IMR-90 (cell line): ENCODE data around the gene THPO. TPM values are rescaled to one million over a fixed set of nuclear protein-coding genes. Genes with fewer than 3 reads are reported as not detected.

Experiments
- ATAC-seq: fragments of 200-7000 bp; cut with Tn5 transposase; 2 replicates; pipeline ENCODE4 v1.9.1; 2020; ENCODE audit warnings: low read depth, mild to moderate bottlenecking, moderate library complexity
- BruUV-seq: library from RNA; stranded (reverse); fragments of 400-500 nt; replicated peaks from 2 replicates; lab custom pipeline; 2021; lab: Mats Ljungman, UMichigan
- CTCF ChIA-PET: fragments of 300-600 bp; formaldehyde crosslinking; extraction: SDS; loops from one replicate; lab custom pipeline; 2021; ENCODE audit warnings: antibody characterized with exemption; lab: Yijun Ruan, JAX
- POLR2A ChIA-PET: fragments of 300-600 bp; sonication (Branson Sonifier 250); formaldehyde crosslinking; loops from one replicate; lab custom pipeline; 2022; ENCODE audit warnings: antibody characterized with exemption; ENCODE audit not compliant: unreplicated experiment; lab: Charles Lee
- DNase-seq: peaks from one replicate; pipeline ENCODE4 v3.0.0; 2013
- H2AFZ ChIP-seq: replicated peaks from 2 replicates; pipeline ENCODE3; 2013; ENCODE audit warnings: low read length, mild to moderate bottlenecking; ENCODE audit not compliant: poor library complexity
- H2AK5ac ChIP-seq: 2 replicates; pipeline ENCODE4 v1.6.1; 2013; ENCODE audit warnings: low read depth, low read length, inconsistent platforms
- H2AK9ac ChIP-seq: replicated peaks from 2 replicates; pipeline ENCODE3; 2013; ENCODE audit warnings: mild to moderate bottlenecking, low read depth, low read length, moderate library complexity; ENCODE audit not compliant: poor library complexity
- H2BK120ac ChIP-seq: 2 replicates; pipeline ENCODE4 v1.6.1; 2013; ENCODE audit warnings: low read depth, low read length, inconsistent platforms
- H2BK15ac ChIP-seq: 3 replicates; pipeline ENCODE4 v1.6.1; 2013; ENCODE audit warnings: low read depth, low read length, inconsistent platforms
- H2BK20ac ChIP-seq: 2 replicates; pipeline ENCODE4 v1.6.1; 2013; ENCODE audit warnings: low read depth, mild to moderate bottlenecking, inconsistent platforms, low read length, moderate library complexity
- H2BK5ac ChIP-seq: 2 replicates; pipeline ENCODE4 v1.6.1; 2013; ENCODE audit warnings: mild to moderate bottlenecking, low read depth, low read length, inconsistent platforms; ENCODE audit not compliant: poor library complexity, severe bottlenecking
- H3K14ac ChIP-seq: replicated peaks from 2 replicates; pipeline ENCODE4 v1.6.1; 2013; ENCODE audit warnings: low read depth, low read length, inconsistent platforms
- H3K18ac ChIP-seq: 2 replicates; pipeline ENCODE4 v1.6.1; 2013; ENCODE audit warnings: low read depth, low read length, control low read depth
- H3K23ac ChIP-seq: 2 replicates; pipeline ENCODE4 v1.6.1; 2013; ENCODE audit warnings: low read depth, low read length, inconsistent platforms
- H3K27ac ChIP-seq: 2 replicates; pipeline ENCODE4 v1.5.1; 2013; ENCODE audit warnings: mild to moderate bottlenecking, control low read depth, low read length; ENCODE audit not compliant: insufficient read depth
- H3K27me3 ChIP-seq: 2 replicates; pipeline ENCODE4 v1.6.1; 2013; ENCODE audit warnings: low read length; ENCODE audit not compliant: control insufficient read depth, insufficient read depth
- H3K36me3 ChIP-seq: 2 replicates; pipeline ENCODE4 v1.6.1; 2013; ENCODE audit warnings: low read length, mixed read lengths; ENCODE audit not compliant: control insufficient read depth, insufficient read depth
- H3K4ac ChIP-seq: 2 replicates; pipeline ENCODE4 v1.6.1; 2013; ENCODE audit warnings: low read depth, low read length, inconsistent platforms
- H3K4me1 ChIP-seq: 2 replicates; pipeline ENCODE4 v1.6.1; 2013; ENCODE audit warnings: low read length, mixed read lengths; ENCODE audit not compliant: control insufficient read depth, insufficient read depth
- H3K4me2 ChIP-seq: 2 replicates; pipeline ENCODE4 v1.6.1; 2013; ENCODE audit warnings: low read depth, mild to moderate bottlenecking, control low read depth, low read length, moderate library complexity
- H3K4me3 ChIP-seq: 2 replicates; pipeline ENCODE4 v1.5.1; 2013; ENCODE audit warnings: low read depth, mild to moderate bottlenecking, control low read depth, low read length, moderate library complexity; ENCODE audit not compliant: insufficient read depth
- H3K56ac ChIP-seq: 2 replicates; pipeline ENCODE4 v1.6.1; 2013; ENCODE audit warnings: low read length, inconsistent platforms; ENCODE audit not compliant: insufficient read depth; ENCODE audit errors: extremely low read depth
- H3K79me1 ChIP-seq, 2 experiments: 2 replicates each; pipeline ENCODE4 v1.6.1; 2013; ENCODE audit warnings: low read length in 2 of 2, inconsistent platforms in 1 of 2, low read depth in 1 of 2
- H3K9ac ChIP-seq: 2 replicates; pipeline ENCODE4 v1.6.1; 2013; ENCODE audit warnings: low read depth, low read length, control low read depth
- H3K9me1 ChIP-seq: 2 replicates; pipeline ENCODE4 v1.6.1; 2013; ENCODE audit warnings: low read length, inconsistent platforms; ENCODE audit not compliant: insufficient read depth
- H3K9me3 ChIP-seq: 2 replicates; pipeline ENCODE4 v1.6.1; 2013; ENCODE audit warnings: low read length; ENCODE audit not compliant: control insufficient read depth, insufficient read depth
- H4K20me1 ChIP-seq: 2 replicates; pipeline ENCODE4 v1.6.1; 2013; ENCODE audit warnings: low read length, inconsistent platforms; ENCODE audit not compliant: insufficient read depth
- H4K5ac ChIP-seq: 2 replicates; pipeline ENCODE4 v1.6.1; 2013; ENCODE audit warnings: mild to moderate bottlenecking, low read depth, low read length, control low read depth
- H4K8ac ChIP-seq, 2 experiments: 2 replicates each; pipeline ENCODE4 v1.6.1; 2013; ENCODE audit warnings: low read depth in 2 of 2, low read length in 2 of 2, control low read depth in 1 of 2, inconsistent platforms in 1 of 2
- H4K91ac ChIP-seq: 2 replicates; pipeline ENCODE4 v1.6.1; 2013; ENCODE audit warnings: low read depth, low read length, inconsistent platforms; ENCODE audit not compliant: insufficient read depth
- BHLHE40 ChIP-seq: fragments of 150-350 bp; IDR thresholded peaks from 2 replicates; pipeline ENCODE4 v1.6.1; 2016; ENCODE audit warnings: mild to moderate bottlenecking, low read depth, low read length
- CEBPB ChIP-seq: IDR thresholded peaks from 2 replicates; pipeline ENCODE4 v1.6.1; 2012; ENCODE audit warnings: low read depth, low read length, improper control_type of control experiment
- CHD1 ChIP-seq: IDR thresholded peaks from 2 replicates; pipeline ENCODE4 v1.6.1; 2012; ENCODE audit warnings: low read depth, low read length, improper control_type of control experiment
- FOS ChIP-seq: fragments of 150-350 bp; IDR thresholded peaks from 2 replicates; pipeline ENCODE4 v1.6.1; 2016; ENCODE audit warnings: low read depth, low read length
- MAFK ChIP-seq: IDR thresholded peaks from 2 replicates; pipeline ENCODE4 v1.6.1; 2012; ENCODE audit warnings: low read depth, low read length, improper control_type of control experiment
- MAZ ChIP-seq: IDR thresholded peaks from 2 replicates; pipeline ENCODE4 v1.6.1; 2012; ENCODE audit warnings: low read depth, mild to moderate bottlenecking, low read length, improper control_type of control experiment, moderate library complexity, borderline replicate concordance
- MXI1 ChIP-seq: IDR thresholded peaks from 2 replicates; pipeline ENCODE4 v1.6.1; 2012; ENCODE audit warnings: low read depth, mild to moderate bottlenecking, low read length, moderate library complexity, borderline replicate concordance
- NFE2L2 ChIP-seq: fragments of 150-350 bp; IDR thresholded peaks from 2 replicates; pipeline ENCODE4 v1.6.1; 2016; ENCODE audit warnings: low read depth, mild to moderate bottlenecking, low read length
- POLR2A ChIP-seq: IDR thresholded peaks from 2 replicates; pipeline ENCODE4 v1.6.1; 2012; ENCODE audit warnings: mild to moderate bottlenecking, low read depth, low read length
- RAD21 ChIP-seq: IDR thresholded peaks from 2 replicates; pipeline ENCODE4 v1.6.1; 2012; ENCODE audit warnings: low read length, improper control_type of control experiment
- RCOR1 ChIP-seq: IDR thresholded peaks from 2 replicates; pipeline ENCODE4 v1.6.1; 2012; ENCODE audit warnings: mild to moderate bottlenecking, low read length, improper control_type of control experiment; ENCODE audit not compliant: insufficient replicate concordance
- RFX5 ChIP-seq: IDR thresholded peaks from 2 replicates; pipeline ENCODE4 v1.8.0; 2012; ENCODE audit warnings: low read depth, mild to moderate bottlenecking, low read length, moderate library complexity
- SMC3 ChIP-seq: fragments of 150-350 bp; IDR thresholded peaks from 2 replicates; pipeline ENCODE4 v1.6.1; 2016; ENCODE audit warnings: low read depth, mild to moderate bottlenecking, antibody characterized with exemption, low read length, moderate library complexity
- WGBS, 2 experiments: methylation state at CpG; one replicate each; pipeline versions ENCODE4 v1.1.5 to v1.1.7; 2013; ENCODE audit warnings: missing lambda C conversion rate in 2 of 2; ENCODE audit not compliant: insufficient read length in 1 of 2; ENCODE audit errors: extremely low coverage in 2 of 2; 5-methylcytosine and 5-hydroxymethylcytosine counted together
- dilution Hi-C: fragments of 300-500 bp; cut with HindIII; formaldehyde crosslinking; loops from one replicate; pipeline ENCODE4 v1.14.3; 2018; ENCODE audit warnings: low sequenced_read_pairs; ENCODE audit not compliant: unreplicated experiment
- in situ Hi-C: fragments of 300-500 bp; cut with MboI; formaldehyde crosslinking; loops from 3 replicates; pipeline ENCODE4 v1.14.3; 2019; ENCODE audit warnings: low sequenced_read_pairs, inconsistent platforms, mixed read lengths
- intact Hi-C: fragments of 100-400 bp; cut with micrococcal nuclease; formaldehyde crosslinking; loops from 2 replicates; pipeline ENCODE4 v1.10.0; 2022
- polyA plus RNA-seq, 3 experiments: library from polyadenylated mRNA; depleted of rRNA; stranded (reverse); fragments of >200 nt; gene quantifications; 2 replicates each; pipeline ENCODE4 v1.2.3, GENCODE V29; 2012; ENCODE audit warnings: low replicate concordance in 1 of 3
- total RNA-seq: library from RNA; depleted of rRNA; stranded (reverse); fragments of >200 nt; gene quantifications from 2 replicates; pipeline ENCODE4 v1.2.3, GENCODE V29; 2012
- TF ChIP-seq, protein P1 (sequence below): fragments of 150-350 bp; IDR thresholded peaks from 2 replicates; pipeline ENCODE4 v1.6.1; 2017; ENCODE audit warnings: mild to moderate bottlenecking, antibody characterized with exemption, low read length, low read depth
- TF ChIP-seq, protein P2 (sequence below): conservative IDR thresholded peaks from 2 replicates; pipeline ENCODE4 v1.5.1; 2012; ENCODE audit warnings: mild to moderate bottlenecking, low read depth, low read length, improper control_type of control experiment
- TF ChIP-seq, protein P3 (sequence below): fragments of 150-350 bp; IDR thresholded peaks from 2 replicates; pipeline ENCODE4 v1.6.1; 2016; ENCODE audit warnings: low read depth, mild to moderate bottlenecking, low read length, moderate library complexity, borderline replicate concordance

THPO gene
- total and polyA plus RNA-seq, 2 of the 4 experiments (the other 2 are of a cell fraction), result not detected

DNA sequence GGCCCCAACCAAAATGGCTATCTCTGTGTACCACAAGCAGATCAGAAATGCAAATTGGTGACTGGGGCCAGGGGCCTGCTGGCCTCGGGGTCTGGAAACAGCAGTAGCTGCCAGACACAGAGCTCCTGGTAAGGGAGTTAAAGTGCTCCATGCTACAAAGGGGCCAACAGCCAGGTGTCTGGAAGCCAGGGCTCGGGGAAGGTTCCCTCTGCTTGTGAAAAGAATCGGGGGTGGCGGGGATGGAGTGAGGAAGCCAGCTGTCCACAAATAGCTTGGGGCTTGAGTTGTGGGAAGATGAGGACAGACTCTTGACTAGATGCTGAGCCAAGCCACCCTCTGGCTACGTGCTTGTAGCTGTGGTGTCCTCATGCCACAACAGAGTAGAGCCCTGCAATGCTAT, 41.2 kb upstream of the THPO start:
- ATAC-seq (no peak), DNase-seq (no peak)
- 0% methylated on average over 1 of the region's 5 CpGs; no CpG with 5 or more reads in 1 of the 2 experiments for WGBS, 2 experiments
- Histone ChIP-seq H3K4me1 (no peaks in the 10 kb centered on the region), H3K23ac (no peak overlapping the region), H2BK15ac (no peak overlapping the region), H2BK20ac (no peak overlapping the region), H2AK9ac (peak overlapping the region; percentile 16), H3K36me3 (no peaks in the 10 kb centered on the region), H3K4me3 (no peak overlapping the region), H4K8ac (no peak overlapping the region), H3K14ac (no peak overlapping the region), H3K9me3 (peaks cover 2% of the 10 kb centered on the region), H2BK5ac (no peak overlapping the region), H3K27ac (no peak overlapping the region), H4K91ac (no peak overlapping the region), H3K4me2 (no peak overlapping the region), H3K18ac (no peak overlapping the region), H3K9me1 (no peaks in the 10 kb centered on the region), H3K79me1 (no peaks in the 10 kb centered on the region), H3K4ac (no peak overlapping the region), H3K9ac (no peak overlapping the region), H3K27me3 (peaks cover 19% of the 10 kb centered on the region), H3K56ac (no peak overlapping the region), H4K20me1 (no peaks in the 10 kb centered on the region), H2AFZ (peak overlapping the region; percentile 41), H2BK120ac (no peak overlapping the region), H4K5ac (no peak overlapping the region), H2AK5ac (no peak overlapping the region)
- CTCF ChIA-PET, result no interaction called here
- dilution Hi-C loops (no loop called here), intact Hi-C loops (no loop called here), in situ Hi-C loops (no loop called here)
- TF ChIP-seq MAZ (no peak), FOS (no peak), RAD21 (no peak), SMC3 (no peak), CHD1 (no peak), NFE2L2 (no peak), MAFK (no peak), CEBPB (no peak), RCOR1 (no peak), BHLHE40 (no peak), RFX5 (no peak), MXI1 (no peak), POLR2A (no peak)
- TF ChIP-seq, protein P1, sequence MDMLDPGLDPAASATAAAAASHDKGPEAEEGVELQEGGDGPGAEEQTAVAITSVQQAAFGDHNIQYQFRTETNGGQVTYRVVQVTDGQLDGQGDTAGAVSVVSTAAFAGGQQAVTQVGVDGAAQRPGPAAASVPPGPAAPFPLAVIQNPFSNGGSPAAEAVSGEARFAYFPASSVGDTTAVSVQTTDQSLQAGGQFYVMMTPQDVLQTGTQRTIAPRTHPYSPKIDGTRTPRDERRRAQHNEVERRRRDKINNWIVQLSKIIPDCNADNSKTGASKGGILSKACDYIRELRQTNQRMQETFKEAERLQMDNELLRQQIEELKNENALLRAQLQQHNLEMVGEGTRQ, result no peak
- TF ChIP-seq, protein P2, sequence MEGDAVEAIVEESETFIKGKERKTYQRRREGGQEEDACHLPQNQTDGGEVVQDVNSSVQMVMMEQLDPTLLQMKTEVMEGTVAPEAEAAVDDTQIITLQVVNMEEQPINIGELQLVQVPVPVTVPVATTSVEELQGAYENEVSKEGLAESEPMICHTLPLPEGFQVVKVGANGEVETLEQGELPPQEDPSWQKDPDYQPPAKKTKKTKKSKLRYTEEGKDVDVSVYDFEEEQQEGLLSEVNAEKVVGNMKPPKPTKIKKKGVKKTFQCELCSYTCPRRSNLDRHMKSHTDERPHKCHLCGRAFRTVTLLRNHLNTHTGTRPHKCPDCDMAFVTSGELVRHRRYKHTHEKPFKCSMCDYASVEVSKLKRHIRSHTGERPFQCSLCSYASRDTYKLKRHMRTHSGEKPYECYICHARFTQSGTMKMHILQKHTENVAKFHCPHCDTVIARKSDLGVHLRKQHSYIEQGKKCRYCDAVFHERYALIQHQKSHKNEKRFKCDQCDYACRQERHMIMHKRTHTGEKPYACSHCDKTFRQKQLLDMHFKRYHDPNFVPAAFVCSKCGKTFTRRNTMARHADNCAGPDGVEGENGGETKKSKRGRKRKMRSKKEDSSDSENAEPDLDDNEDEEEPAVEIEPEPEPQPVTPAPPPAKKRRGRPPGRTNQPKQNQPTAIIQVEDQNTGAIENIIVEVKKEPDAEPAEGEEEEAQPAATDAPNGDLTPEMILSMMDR, result no peak
- TF ChIP-seq, protein P3, sequence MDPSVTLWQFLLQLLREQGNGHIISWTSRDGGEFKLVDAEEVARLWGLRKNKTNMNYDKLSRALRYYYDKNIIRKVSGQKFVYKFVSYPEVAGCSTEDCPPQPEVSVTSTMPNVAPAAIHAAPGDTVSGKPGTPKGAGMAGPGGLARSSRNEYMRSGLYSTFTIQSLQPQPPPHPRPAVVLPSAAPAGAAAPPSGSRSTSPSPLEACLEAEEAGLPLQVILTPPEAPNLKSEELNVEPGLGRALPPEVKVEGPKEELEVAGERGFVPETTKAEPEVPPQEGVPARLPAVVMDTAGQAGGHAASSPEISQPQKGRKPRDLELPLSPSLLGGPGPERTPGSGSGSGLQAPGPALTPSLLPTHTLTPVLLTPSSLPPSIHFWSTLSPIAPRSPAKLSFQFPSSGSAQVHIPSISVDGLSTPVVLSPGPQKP, result no peak
- no TSS peak for BruUV-seq
- POLR2A ChIA-PET, result no interaction called here
